ENCODE results near the gene ELP5. TPM values are rescaled to one million over a fixed set of nuclear protein-coding genes. Genes with fewer than 3 reads are reported as not detected.

Gene ELP5
- total and polyA plus RNA-seq, 2 experiments from 2014 or later, result 38.3 to 41.4 TPM

- H4K20me1 ChIP-seq (replicated peaks; ENCODE audit: insufficient read depth), result peaks cover 13% of the 10 kb centered on the region
- H3K79me2 ChIP-seq (replicated peaks; ENCODE audit: insufficient read depth), result peaks cover 40% of the 10 kb centered on the region
- H3K9me2 ChIP-seq (ENCODE audit: insufficient read depth), result no peaks in the 10 kb centered on the region
- H3K4me1 ChIP-seq (ENCODE audit: insufficient read depth), result peaks cover 20% of the 10 kb centered on the region
- Mint-ChIP-seq H3K36me3 (ENCODE audit: low read depth) (peaks cover 54% of the 10 kb centered on the region), H3K4me1 (peaks cover 38% of the 10 kb centered on the region), H3K27ac (peak overlapping the region; percentile 97), H3K9me3 (no peaks in the 10 kb centered on the region; the same call in none of the 3 replicates), H3K27me3 (ENCODE audit: insufficient read depth, low read depth, poor library complexity) (peaks cover 33% of the 10 kb centered on the region), H3K4me3 (peak overlapping the region; percentile 87)
- no peaks in the 10 kb centered on the region for H3K27me3 ChIP-seq (ENCODE audit: insufficient read depth)
- no peak for DNase-seq (ENCODE audit: low spot score)
- peak overlapping the region; percentile 81 for H3K4me2 ChIP-seq
- H2AFZ ChIP-seq, result no peak overlapping the region
- peaks cover 21% of the 10 kb centered on the region; the same call in 1 of the 2 replicates for H3K36me3 ChIP-seq (ENCODE audit: insufficient read depth)
- peaks cover 37% of the 10 kb centered on the region for H3F3A ChIP-seq (replicated peaks; ENCODE audit: low read depth)
- no peak for ATAC-seq
- H3K4me3 ChIP-seq, result peak overlapping the region; percentile 78
- H3K27ac ChIP-seq (ENCODE audit: low read depth), result peak overlapping the region; percentile 93
- TF ChIP-seq STAT1 (IDR thresholded peaks at IDR 0.05; ENCODE audit: unreplicated experiment), result no peak
- TF ChIP-seq ZNF462 (CRISPR knock-in tag; IDR thresholded peaks at IDR 0.05), result no peak
- no peak for TF ChIP-seq EZH2phosphoT487 (IDR thresholded peaks at IDR 0.05; ENCODE audit: unreplicated experiment)
- no peak for TF ChIP-seq CTCF (conservative IDR thresholded peaks at IDR 0.05; ENCODE audit: low read depth in 2 of 2)
- TF ChIP-seq ETS1 (IDR thresholded peaks at IDR 0.05), result no peak
- TF ChIP-seq REST (IDR thresholded peaks at IDR 0.05; ENCODE audit: unreplicated experiment), result no peak
- TF ChIP-seq POLR2AphosphoS5 (IDR thresholded peaks at IDR 0.05; ENCODE audit: low read depth), result no peak
- TF ChIP-seq CREB1 (CRISPR knock-in tag; IDR thresholded peaks at IDR 0.05; ENCODE audit: low read depth), result no peak
- TF ChIP-seq EZH2 (IDR thresholded peaks at IDR 0.05; ENCODE audit: low read depth, unreplicated experiment), result no peak
- no peak for TF ChIP-seq ZNF114 (CRISPR knock-in tag; IDR thresholded peaks at IDR 0.05)
- no peak for TF ChIP-seq JUNB (IDR thresholded peaks at IDR 0.05; ENCODE audit: unreplicated experiment)
These were observed 10.8 kb upstream of the ELP5 start for GRCh38 chr17:7241090-7241733.

Data from GM23338 (cell line).